HEK293 (cell line): ENCODE results near the gene ADM2.

ENCODE experiments used
- EGR2 ChIP-seq: fragments of 450-650 bp; formaldehyde crosslinking; IDR thresholded peaks from 2 replicates; pipeline ENCODE4 v1.5.1; 2016; ENCODE audit warnings: low read depth, missing biosample characterization, missing genetic modification characterization
- HOXA7 ChIP-seq: sonication (generic); formaldehyde crosslinking; IDR thresholded peaks from 2 replicates; pipeline ENCODE4 v1.8.1; 2022; ENCODE audit warnings: missing genetic modification reagents, borderline replicate concordance
- KLF9 ChIP-seq: fragments of 450-650 bp; formaldehyde crosslinking; IDR thresholded peaks from 2 replicates; pipeline ENCODE4 v1.5.1; 2016; ENCODE audit warnings: missing biosample characterization, missing genetic modification characterization, low read depth
- SCRT1 ChIP-seq: fragments of 450-650 bp; formaldehyde crosslinking; IDR thresholded peaks from 2 replicates; pipeline ENCODE4 v1.5.1; 2016; ENCODE audit warnings: missing biosample characterization, missing genetic modification characterization, borderline replicate concordance
- ZBTB7A ChIP-seq: fragments of 450-650 bp; formaldehyde crosslinking; IDR thresholded peaks from 2 replicates; pipeline ENCODE4 v1.5.1; 2016; ENCODE audit warnings: low read depth, missing biosample characterization, missing genetic modification characterization
- ZIC2 ChIP-seq: fragments of 450-650 bp; formaldehyde crosslinking; IDR thresholded peaks from 2 replicates; pipeline ENCODE4 v1.5.1; 2016; ENCODE audit warnings: missing biosample characterization, missing genetic modification characterization
- ZNF157 ChIP-seq: fragments of 450-650 bp; formaldehyde crosslinking; IDR thresholded peaks from 2 replicates; pipeline ENCODE4 v1.5.1; 2016; ENCODE audit warnings: missing biosample characterization, missing genetic modification characterization
- ZNF211 ChIP-seq: fragments of 450-650 bp; formaldehyde crosslinking; IDR thresholded peaks from 2 replicates; pipeline ENCODE4 v1.5.1; 2016; ENCODE audit warnings: low read depth, missing biosample characterization, missing genetic modification characterization
- ZNF366 ChIP-seq: fragments of 450-650 bp; formaldehyde crosslinking; conservative IDR thresholded peaks from 2 replicates; pipeline ENCODE4 v1.5.1; 2016; ENCODE audit warnings: missing biosample characterization, missing genetic modification characterization
- ZNF37A ChIP-seq: fragments of 450-650 bp; IDR thresholded peaks from 2 replicates; pipeline ENCODE4 v1.5.1; 2018; ENCODE audit warnings: missing biosample characterization, missing genetic modification characterization
- ZNF426 ChIP-seq: fragments of 450-650 bp; formaldehyde crosslinking; IDR thresholded peaks from 2 replicates; pipeline ENCODE4 v1.5.1; 2017; ENCODE audit warnings: missing biosample characterization, missing genetic modification characterization, mild to moderate bottlenecking, inconsistent platforms, moderate library complexity
- ZNF433 ChIP-seq: fragments of 450-650 bp; formaldehyde crosslinking; IDR thresholded peaks from 2 replicates; pipeline ENCODE4 v1.5.1; 2016; ENCODE audit warnings: missing biosample characterization, missing genetic modification characterization, low read depth
- ZNF549 ChIP-seq: fragments of 450-650 bp; IDR thresholded peaks from 2 replicates; pipeline ENCODE4 v1.5.1; 2018; ENCODE audit warnings: missing biosample characterization, missing genetic modification characterization, mild to moderate bottlenecking, inconsistent platforms, moderate library complexity
- ZNF610 ChIP-seq: fragments of 450-650 bp; formaldehyde crosslinking; IDR thresholded peaks from 2 replicates; pipeline ENCODE4 v1.5.1; 2016; ENCODE audit warnings: missing biosample characterization, missing genetic modification characterization, borderline replicate concordance
- ZNF629 ChIP-seq: fragments of 450-650 bp; formaldehyde crosslinking; IDR thresholded peaks from 2 replicates; pipeline ENCODE4 v1.5.1; 2017; ENCODE audit warnings: missing biosample characterization, missing genetic modification characterization
- TF ChIP-seq, protein P1 (sequence below): fragments of 450-650 bp; formaldehyde crosslinking; IDR thresholded peaks from 2 replicates; pipeline ENCODE4 v1.5.1; 2016; ENCODE audit warnings: missing biosample characterization, missing genetic modification characterization
- TF ChIP-seq, protein P2 (sequence below): fragments of 450-650 bp; formaldehyde crosslinking; IDR thresholded peaks from 2 replicates; pipeline ENCODE4 v1.5.1; 2016; ENCODE audit warnings: missing biosample characterization, missing genetic modification characterization
- TF ChIP-seq, protein P3 (sequence below): fragments of 450-650 bp; formaldehyde crosslinking; IDR thresholded peaks from 2 replicates; pipeline ENCODE4; 2016; ENCODE audit warnings: missing biosample characterization, missing genetic modification characterization
- TF ChIP-seq, protein P4 (sequence below): fragments of 450-650 bp; formaldehyde crosslinking; IDR thresholded peaks from 2 replicates; pipeline ENCODE4 v1.5.1; 2016; ENCODE audit warnings: missing biosample characterization, missing genetic modification characterization
- TF ChIP-seq, protein P5 (sequence below): fragments of 450-650 bp; formaldehyde crosslinking; conservative IDR thresholded peaks from 2 replicates; pipeline ENCODE4 v1.5.1; 2016; ENCODE audit warnings: low read depth, missing biosample characterization, missing genetic modification characterization
- TF ChIP-seq, protein P6 (sequence below): fragments of 450-650 bp; formaldehyde crosslinking; IDR thresholded peaks from 2 replicates; pipeline ENCODE4 v1.5.1; 2017; ENCODE audit warnings: missing biosample characterization, missing genetic modification characterization

ADM2 gene

DNA sequence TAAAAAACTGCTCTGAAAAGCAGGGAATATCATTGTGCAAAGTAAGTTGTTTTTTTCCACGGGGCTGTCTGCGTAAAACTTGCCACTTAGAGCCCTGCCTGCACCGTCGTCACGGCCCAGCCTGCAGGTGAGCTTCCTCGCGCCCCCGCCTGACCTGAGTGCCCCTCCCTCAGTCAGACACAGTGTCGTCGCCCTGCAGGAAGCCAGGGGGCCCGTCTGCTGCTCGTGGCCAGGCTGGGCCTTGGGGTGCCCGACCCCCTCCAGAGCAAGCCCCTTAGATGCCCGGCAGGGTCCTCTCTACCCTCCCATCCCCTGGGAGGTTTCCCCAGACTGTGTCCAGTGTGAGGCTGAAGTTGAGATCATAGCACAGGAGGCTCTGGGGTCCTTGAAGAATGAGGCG is 38.1 kb upstream of the ADM2 start (continued):
- TF ChIP-seq, protein P1, sequence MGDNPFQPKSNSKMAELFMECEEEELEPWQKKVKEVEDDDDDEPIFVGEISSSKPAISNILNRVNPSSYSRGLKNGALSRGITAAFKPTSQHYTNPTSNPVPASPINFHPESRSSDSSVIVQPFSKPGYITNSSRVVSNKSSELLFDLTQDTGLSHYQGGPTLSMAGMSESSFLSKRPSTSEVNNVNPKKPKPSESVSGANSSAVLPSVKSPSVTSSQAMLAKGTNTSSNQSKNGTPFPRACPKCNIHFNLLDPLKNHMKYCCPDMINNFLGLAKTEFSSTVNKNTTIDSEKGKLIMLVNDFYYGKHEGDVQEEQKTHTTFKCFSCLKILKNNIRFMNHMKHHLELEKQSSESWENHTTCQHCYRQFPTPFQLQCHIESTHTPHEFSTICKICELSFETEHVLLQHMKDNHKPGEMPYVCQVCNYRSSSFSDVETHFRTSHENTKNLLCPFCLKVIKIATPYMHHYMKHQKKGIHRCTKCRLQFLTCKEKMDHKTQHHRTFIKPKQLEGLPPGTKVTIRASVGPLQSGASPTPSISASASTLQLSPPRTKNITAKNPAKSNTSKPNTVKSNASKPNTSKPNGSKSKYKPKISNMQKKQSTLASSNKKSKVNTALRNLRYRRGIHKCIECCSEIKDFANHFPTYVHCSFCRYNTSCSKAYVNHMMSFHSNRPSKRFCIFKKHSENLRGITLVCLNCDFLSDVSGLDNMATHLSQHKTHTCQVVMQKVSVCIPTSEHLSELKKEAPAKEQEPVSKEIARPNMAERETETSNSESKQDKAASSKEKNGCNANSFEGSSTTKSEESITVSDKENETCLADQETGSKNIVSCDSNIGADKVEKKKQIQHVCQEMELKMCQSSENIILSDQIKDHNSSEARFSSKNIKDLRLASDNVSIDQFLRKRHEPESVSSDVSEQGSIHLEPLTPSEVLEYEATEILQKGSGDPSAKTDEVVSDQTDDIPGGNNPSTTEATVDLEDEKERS, result no peak
- TF ChIP-seq ZNF157 (tag by site-specific recombination) (no peak), ZNF610 (no peak), KLF9 (tag by site-specific recombination) (no peak), ZNF211 (tag by site-specific recombination) (no peak), ZNF37A (no peak), ZNF426 (tag by site-specific recombination) (no peak), ZBTB7A (no peak), ZNF433 (tag by site-specific recombination) (no peak), ZNF549 (tag by site-specific recombination) (no peak), SCRT1 (no peak), ZNF629 (tag by site-specific recombination) (0 out of 2 replicates have a peak, but pooled peaks have one; percentile 30), EGR2 (no peak), ZNF366 (tag by site-specific recombination) (no peak), HOXA7 (CRISPR knock-in tag) (no peak), ZIC2 (tag by site-specific recombination) (peak; percentile 93)
- TF ChIP-seq, protein P2, sequence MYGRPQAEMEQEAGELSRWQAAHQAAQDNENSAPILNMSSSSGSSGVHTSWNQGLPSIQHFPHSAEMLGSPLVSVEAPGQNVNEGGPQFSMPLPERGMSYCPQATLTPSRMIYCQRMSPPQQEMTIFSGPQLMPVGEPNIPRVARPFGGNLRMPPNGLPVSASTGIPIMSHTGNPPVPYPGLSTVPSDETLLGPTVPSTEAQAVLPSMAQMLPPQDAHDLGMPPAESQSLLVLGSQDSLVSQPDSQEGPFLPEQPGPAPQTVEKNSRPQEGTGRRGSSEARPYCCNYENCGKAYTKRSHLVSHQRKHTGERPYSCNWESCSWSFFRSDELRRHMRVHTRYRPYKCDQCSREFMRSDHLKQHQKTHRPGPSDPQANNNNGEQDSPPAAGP (tag by site-specific recombination), result no peak
- TF ChIP-seq, protein P3, sequence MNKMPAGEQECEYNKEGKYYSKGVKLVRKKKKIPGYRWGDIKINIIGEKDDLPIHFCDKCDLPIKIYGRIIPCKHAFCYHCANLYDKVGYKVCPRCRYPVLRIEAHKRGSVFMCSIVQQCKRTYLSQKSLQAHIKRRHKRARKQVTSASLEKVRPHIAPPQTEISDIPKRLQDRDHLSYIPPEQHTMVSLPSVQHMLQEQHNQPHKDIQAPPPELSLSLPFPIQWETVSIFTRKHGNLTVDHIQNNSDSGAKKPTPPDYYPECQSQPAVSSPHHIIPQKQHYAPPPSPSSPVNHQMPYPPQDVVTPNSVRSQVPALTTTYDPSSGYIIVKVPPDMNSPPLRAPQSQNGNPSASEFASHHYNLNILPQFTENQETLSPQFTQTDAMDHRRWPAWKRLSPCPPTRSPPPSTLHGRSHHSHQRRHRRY, result no peak
- TF ChIP-seq, protein P4, sequence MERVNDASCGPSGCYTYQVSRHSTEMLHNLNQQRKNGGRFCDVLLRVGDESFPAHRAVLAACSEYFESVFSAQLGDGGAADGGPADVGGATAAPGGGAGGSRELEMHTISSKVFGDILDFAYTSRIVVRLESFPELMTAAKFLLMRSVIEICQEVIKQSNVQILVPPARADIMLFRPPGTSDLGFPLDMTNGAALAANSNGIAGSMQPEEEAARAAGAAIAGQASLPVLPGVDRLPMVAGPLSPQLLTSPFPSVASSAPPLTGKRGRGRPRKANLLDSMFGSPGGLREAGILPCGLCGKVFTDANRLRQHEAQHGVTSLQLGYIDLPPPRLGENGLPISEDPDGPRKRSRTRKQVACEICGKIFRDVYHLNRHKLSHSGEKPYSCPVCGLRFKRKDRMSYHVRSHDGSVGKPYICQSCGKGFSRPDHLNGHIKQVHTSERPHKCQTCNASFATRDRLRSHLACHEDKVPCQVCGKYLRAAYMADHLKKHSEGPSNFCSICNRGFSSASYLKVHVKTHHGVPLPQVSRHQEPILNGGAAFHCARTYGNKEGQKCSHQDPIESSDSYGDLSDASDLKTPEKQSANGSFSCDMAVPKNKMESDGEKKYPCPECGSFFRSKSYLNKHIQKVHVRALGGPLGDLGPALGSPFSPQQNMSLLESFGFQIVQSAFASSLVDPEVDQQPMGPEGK (tag by site-specific recombination), result 0 out of 2 replicates have a peak, but pooled peaks have one; percentile 15
- TF ChIP-seq, protein P5, sequence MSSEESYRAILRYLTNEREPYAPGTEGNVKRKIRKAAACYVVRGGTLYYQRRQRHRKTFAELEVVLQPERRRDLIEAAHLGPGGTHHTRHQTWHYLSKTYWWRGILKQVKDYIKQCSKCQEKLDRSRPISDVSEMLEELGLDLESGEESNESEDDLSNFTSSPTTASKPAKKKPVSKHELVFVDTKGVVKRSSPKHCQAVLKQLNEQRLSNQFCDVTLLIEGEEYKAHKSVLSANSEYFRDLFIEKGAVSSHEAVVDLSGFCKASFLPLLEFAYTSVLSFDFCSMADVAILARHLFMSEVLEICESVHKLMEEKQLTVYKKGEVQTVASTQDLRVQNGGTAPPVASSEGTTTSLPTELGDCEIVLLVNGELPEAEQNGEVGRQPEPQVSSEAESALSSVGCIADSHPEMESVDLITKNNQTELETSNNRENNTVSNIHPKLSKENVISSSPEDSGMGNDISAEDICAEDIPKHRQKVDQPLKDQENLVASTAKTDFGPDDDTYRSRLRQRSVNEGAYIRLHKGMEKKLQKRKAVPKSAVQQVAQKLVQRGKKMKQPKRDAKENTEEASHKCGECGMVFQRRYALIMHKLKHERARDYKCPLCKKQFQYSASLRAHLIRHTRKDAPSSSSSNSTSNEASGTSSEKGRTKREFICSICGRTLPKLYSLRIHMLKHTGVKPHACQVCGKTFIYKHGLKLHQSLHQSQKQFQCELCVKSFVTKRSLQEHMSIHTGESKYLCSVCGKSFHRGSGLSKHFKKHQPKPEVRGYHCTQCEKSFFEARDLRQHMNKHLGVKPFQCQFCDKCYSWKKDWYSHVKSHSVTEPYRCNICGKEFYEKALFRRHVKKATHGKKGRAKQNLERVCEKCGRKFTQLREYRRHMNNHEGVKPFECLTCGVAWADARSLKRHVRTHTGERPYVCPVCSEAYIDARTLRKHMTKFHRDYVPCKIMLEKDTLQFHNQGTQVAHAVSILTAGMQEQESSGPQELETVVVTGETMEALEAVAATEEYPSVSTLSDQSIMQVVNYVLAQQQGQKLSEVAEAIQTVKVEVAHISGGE (tag by site-specific recombination), result no peak
- TF ChIP-seq, protein P6, sequence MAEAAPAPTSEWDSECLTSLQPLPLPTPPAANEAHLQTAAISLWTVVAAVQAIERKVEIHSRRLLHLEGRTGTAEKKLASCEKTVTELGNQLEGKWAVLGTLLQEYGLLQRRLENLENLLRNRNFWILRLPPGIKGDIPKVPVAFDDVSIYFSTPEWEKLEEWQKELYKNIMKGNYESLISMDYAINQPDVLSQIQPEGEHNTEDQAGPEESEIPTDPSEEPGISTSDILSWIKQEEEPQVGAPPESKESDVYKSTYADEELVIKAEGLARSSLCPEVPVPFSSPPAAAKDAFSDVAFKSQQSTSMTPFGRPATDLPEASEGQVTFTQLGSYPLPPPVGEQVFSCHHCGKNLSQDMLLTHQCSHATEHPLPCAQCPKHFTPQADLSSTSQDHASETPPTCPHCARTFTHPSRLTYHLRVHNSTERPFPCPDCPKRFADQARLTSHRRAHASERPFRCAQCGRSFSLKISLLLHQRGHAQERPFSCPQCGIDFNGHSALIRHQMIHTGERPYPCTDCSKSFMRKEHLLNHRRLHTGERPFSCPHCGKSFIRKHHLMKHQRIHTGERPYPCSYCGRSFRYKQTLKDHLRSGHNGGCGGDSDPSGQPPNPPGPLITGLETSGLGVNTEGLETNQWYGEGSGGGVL (tag by site-specific recombination), result no peak
- TF ChIP-seq, all 188 proteins: peak for 6
